Activated naive CD8-positive, alpha-beta T cell treated with anti-CD3 and anti-CD28 coated beads for 36 hours (primary cell): ENCODE results near the gene LPP. TPM values are rescaled to one million over a fixed set of nuclear protein-coding genes. Genes with fewer than 3 reads are reported as not detected.

Source experiments
- DNase-seq: peaks from one replicate; pipeline ENCODE4 v3.0.0; 2021
- H3K27ac Mint-ChIP-seq: one replicate; pipeline ENCODE4 v1.8.0; 2022; ENCODE audit warnings: mild to moderate bottlenecking, moderate library complexity, mixed read lengths
- H3K27me3 Mint-ChIP-seq: one replicate; pipeline ENCODE4 v1.8.0; 2022; ENCODE audit warnings: mild to moderate bottlenecking, mixed read lengths
- H3K36me3 Mint-ChIP-seq: one replicate; pipeline ENCODE4 v1.8.0; 2021; ENCODE audit warnings: mild to moderate bottlenecking, mixed read lengths
- H3K4me1 Mint-ChIP-seq: one replicate; pipeline ENCODE4 v1.8.0; 2021; ENCODE audit warnings: mixed read lengths
- H3K4me3 Mint-ChIP-seq: one replicate; pipeline ENCODE4 v1.8.0; 2022; ENCODE audit warnings: mild to moderate bottlenecking, moderate library complexity, mixed read lengths
- H3K9me3 Mint-ChIP-seq: one replicate; pipeline ENCODE4 v1.8.0; 2022; ENCODE audit warnings: mixed read lengths
- total RNA-seq, 2 experiments: library from RNA; stranded (reverse); gene quantifications; one replicate each; pipeline ENCODE4 v1.2.3, GENCODE V29; 2021

LPP gene
- total RNA-seq, 2 experiments from 2014 or later: 15.0 to 15.3 TPM

DNA sequence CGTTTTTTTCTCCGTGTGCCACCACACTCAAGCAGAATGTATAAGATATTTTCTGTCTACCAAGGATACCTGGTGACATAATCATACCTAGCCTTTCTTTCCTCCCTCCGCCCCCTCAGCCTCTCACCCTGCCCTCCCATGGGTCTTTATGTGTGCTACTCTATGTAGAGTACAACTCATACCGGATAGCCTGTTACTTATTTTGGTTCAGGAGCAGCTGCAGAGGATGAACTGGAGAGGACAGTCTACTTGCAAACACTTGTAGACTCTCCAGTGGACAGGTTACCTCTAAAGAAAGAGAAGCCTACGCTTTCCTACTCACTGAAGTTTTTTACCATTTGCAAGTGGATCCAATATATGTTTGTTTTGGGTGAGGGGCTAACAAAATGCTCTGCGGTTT is 671.9 kb downstream of the LPP start:
- no peaks in the 10 kb centered on the region for H3K27me3 Mint-ChIP-seq
- no peak for DNase-seq
- peaks cover 7% of the 10 kb centered on the region for H3K4me1 Mint-ChIP-seq
- no peak overlapping the region for H3K27ac Mint-ChIP-seq
- H3K4me3 Mint-ChIP-seq: no peak overlapping the region
- H3K9me3 Mint-ChIP-seq: no peaks in the 10 kb centered on the region
- no peaks in the 10 kb centered on the region for H3K36me3 Mint-ChIP-seq

GRCh38 chr3:188826574-188826973 is 672.6 kb downstream of the LPP start:
- H3K4me3 Mint-ChIP-seq: no peak overlapping the region
- no peak overlapping the region for H3K27ac Mint-ChIP-seq
- H3K9me3 Mint-ChIP-seq: no peaks in the 10 kb centered on the region
- DNase-seq: no peak
- peaks cover 7% of the 10 kb centered on the region for H3K4me1 Mint-ChIP-seq
- H3K36me3 Mint-ChIP-seq: no peaks in the 10 kb centered on the region
- no peaks in the 10 kb centered on the region for H3K27me3 Mint-ChIP-seq

- Mint-ChIP-seq H3K27ac (no peak overlapping the region), H3K4me3 (no peak overlapping the region), H3K9me3 (no peaks in the 10 kb centered on the region), H3K27me3 (no peaks in the 10 kb centered on the region), H3K36me3 (no peaks in the 10 kb centered on the region), H3K4me1 (peaks cover 5% of the 10 kb centered on the region)
- DNase-seq: no peak
Observed at GRCh38 chr3:188827103-188827502, 673.1 kb downstream of the LPP start.

DNA sequence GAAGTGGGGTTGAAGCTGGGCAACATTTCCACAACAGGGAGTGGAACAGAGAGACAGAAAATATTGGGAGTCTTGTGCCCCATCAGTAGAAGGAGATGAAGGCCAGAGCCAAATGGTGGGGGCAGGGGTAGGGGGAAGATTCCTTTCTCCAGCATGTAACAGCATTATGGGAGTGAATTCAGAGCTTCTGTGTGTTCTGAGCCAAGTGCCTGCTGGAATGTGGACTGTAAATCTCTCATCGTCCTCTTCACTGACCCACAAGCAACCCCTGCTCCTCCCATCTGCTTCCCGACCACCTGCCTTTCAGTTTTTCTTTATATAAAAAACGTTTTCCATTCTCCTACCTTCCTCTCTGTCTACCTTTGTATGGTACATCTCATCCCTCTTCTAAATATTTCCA is 673.6 kb downstream of the LPP start:
- no peaks in the 10 kb centered on the region for H3K9me3 Mint-ChIP-seq
- no peak overlapping the region for H3K4me3 Mint-ChIP-seq
- no peak overlapping the region for H3K27ac Mint-ChIP-seq
- H3K36me3 Mint-ChIP-seq: no peaks in the 10 kb centered on the region
- no peaks in the 10 kb centered on the region for H3K27me3 Mint-ChIP-seq
- no peak for DNase-seq
- H3K4me1 Mint-ChIP-seq: peaks cover 3% of the 10 kb centered on the region

- H3K27me3 Mint-ChIP-seq: no peaks in the 10 kb centered on the region
- peaks cover 7% of the 10 kb centered on the region for H3K4me1 Mint-ChIP-seq
- H3K27ac Mint-ChIP-seq: no peak overlapping the region
- no peaks in the 10 kb centered on the region for H3K9me3 Mint-ChIP-seq
- no peaks in the 10 kb centered on the region for H3K36me3 Mint-ChIP-seq
- DNase-seq: no peak
- no peak overlapping the region for H3K4me3 Mint-ChIP-seq
Observed at GRCh38 chr3:188829130-188829529, 675.2 kb downstream of the LPP start.

- Mint-ChIP-seq H3K9me3 (no peaks in the 10 kb centered on the region), H3K36me3 (no peaks in the 10 kb centered on the region), H3K4me3 (no peak overlapping the region), H3K27me3 (no peaks in the 10 kb centered on the region), H3K4me1 (peaks cover 11% of the 10 kb centered on the region), H3K27ac (no peak overlapping the region)
- no peak for DNase-seq
Observed at GRCh38 chr3:188829576-188829975, 675.6 kb downstream of the LPP start.

DNA sequence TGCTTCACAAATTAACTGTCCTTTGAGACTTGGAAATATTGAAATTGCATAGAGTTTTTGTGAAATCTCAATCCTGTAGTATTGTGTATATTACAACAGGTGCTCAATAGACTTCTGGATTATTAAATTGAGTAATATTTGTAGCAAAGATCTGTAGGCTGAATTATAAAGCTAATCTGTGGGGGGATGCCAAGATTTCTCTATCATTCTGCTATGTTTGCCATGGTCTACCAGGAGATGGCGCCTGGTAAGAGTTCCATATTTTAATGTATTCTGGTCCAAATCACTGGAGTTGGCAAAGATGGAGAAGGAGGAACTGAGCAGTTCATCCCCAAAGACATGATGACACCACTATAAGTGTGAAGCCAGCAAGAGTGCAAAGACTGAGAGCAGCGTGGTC is 676.9 kb downstream of the LPP start:
- H3K9me3 Mint-ChIP-seq: no peaks in the 10 kb centered on the region
- no peaks in the 10 kb centered on the region for H3K36me3 Mint-ChIP-seq
- no peak overlapping the region for H3K4me3 Mint-ChIP-seq
- H3K4me1 Mint-ChIP-seq: peaks cover 12% of the 10 kb centered on the region
- DNase-seq: no peak
- H3K27me3 Mint-ChIP-seq: no peaks in the 10 kb centered on the region
- H3K27ac Mint-ChIP-seq: no peak overlapping the region

- no peak overlapping the region for H3K4me3 Mint-ChIP-seq
- no peaks in the 10 kb centered on the region for H3K27me3 Mint-ChIP-seq
- peaks cover 12% of the 10 kb centered on the region for H3K4me1 Mint-ChIP-seq
- no peaks in the 10 kb centered on the region for H3K9me3 Mint-ChIP-seq
- H3K27ac Mint-ChIP-seq: no peak overlapping the region
- no peak for DNase-seq
- H3K36me3 Mint-ChIP-seq: no peaks in the 10 kb centered on the region
Observed at GRCh38 chr3:188832146-188832545, 678.2 kb downstream of the LPP start.

DNA sequence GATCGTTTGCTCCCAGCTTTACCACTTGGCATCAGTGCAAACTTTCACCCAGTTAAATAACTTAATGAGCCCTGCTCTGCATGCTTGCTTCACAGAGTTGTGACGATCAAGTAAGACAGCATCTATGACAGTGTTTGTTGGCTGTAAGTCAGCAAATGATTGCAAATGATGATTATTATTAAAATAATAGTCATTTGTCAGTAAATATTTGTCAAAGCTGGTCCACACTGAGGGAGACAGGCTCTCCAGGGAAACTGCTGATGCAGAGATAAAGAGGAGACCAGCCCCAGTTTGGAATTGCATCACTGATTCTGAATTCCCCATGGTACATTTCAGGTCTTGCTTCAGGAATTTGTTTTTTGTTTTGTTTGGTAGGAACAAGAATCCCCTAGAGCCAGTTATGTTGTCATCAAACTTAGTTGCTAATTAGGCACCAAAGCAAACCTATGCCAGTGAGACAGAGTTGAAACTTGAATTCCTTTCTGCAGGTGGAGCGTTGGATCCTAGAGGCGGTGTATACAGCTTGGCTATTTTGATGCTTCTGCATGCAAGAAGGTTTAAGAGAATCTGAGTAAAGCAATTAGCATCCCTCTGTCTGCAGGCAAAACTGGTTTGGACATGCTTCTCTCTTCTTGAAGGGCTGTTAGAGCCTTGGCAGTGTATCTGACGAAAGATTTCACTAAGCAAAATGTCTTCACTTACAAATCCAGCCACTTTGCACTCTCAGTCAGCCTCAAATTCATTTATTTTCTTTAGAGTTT is 679.2 kb downstream of the LPP start:
- Mint-ChIP-seq H3K4me3 (no peak overlapping the region), H3K27ac (no peak overlapping the region), H3K9me3 (no peaks in the 10 kb centered on the region), H3K27me3 (no peaks in the 10 kb centered on the region), H3K4me1 (peaks cover 12% of the 10 kb centered on the region), H3K36me3 (no peaks in the 10 kb centered on the region)
- DNase-seq: no peak

GRCh38 chr3:188834349-188834748 is 680.4 kb downstream of the LPP start:
- H3K9me3 Mint-ChIP-seq: no peaks in the 10 kb centered on the region
- no peak overlapping the region for H3K4me3 Mint-ChIP-seq
- H3K36me3 Mint-ChIP-seq: peaks cover 5% of the 10 kb centered on the region
- H3K27ac Mint-ChIP-seq: no peak overlapping the region
- no peaks in the 10 kb centered on the region for H3K27me3 Mint-ChIP-seq
- peaks cover 12% of the 10 kb centered on the region for H3K4me1 Mint-ChIP-seq
- peak; percentile 27 for DNase-seq

- peaks cover 7% of the 10 kb centered on the region for H3K4me1 Mint-ChIP-seq
- no peaks in the 10 kb centered on the region for H3K27me3 Mint-ChIP-seq
- no peak overlapping the region for H3K27ac Mint-ChIP-seq
- H3K4me3 Mint-ChIP-seq: no peak overlapping the region
- peaks cover 10% of the 10 kb centered on the region for H3K36me3 Mint-ChIP-seq
- no peak for DNase-seq
- peaks cover 2% of the 10 kb centered on the region for H3K9me3 Mint-ChIP-seq
Observed at GRCh38 chr3:188839187-188839695, 685.3 kb downstream of the LPP start.

GRCh38 chr3:188840290-188840689 is 686.3 kb downstream of the LPP start:
- H3K9me3 Mint-ChIP-seq: peaks cover 2% of the 10 kb centered on the region
- H3K36me3 Mint-ChIP-seq: peaks cover 10% of the 10 kb centered on the region
- H3K4me1 Mint-ChIP-seq: no peaks in the 10 kb centered on the region

DNA sequence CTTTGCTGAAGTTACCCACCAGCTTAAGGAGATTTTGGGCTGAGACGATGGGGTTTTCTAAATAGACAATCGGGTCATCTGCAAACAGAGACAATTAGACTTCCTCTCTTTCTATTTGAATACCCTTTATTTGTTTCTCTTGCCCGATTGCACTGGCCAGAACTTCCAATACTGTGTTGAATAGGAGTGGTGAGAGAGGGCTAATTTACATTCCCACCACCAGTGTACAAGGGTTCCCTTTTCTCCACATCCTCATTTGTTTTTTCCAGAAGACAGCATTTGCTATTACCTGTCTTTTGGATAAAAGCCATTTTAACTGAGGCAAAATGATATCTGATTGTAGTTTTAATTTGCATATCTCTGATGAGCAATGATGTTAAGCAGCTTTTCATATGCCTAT is 687.9 kb downstream of the LPP start:
- no peak overlapping the region for H3K4me3 Mint-ChIP-seq
- H3K9me3 Mint-ChIP-seq: peaks cover 2% of the 10 kb centered on the region
- H3K36me3 Mint-ChIP-seq: peaks cover 10% of the 10 kb centered on the region
- no peak for DNase-seq
- H3K27me3 Mint-ChIP-seq: no peaks in the 10 kb centered on the region
- H3K27ac Mint-ChIP-seq: no peak overlapping the region
- no peaks in the 10 kb centered on the region for H3K4me1 Mint-ChIP-seq

More at GRCh38 chr3:188840290-188840689, 686.3 kb downstream of the LPP start:
- DNase-seq: no peak
- Mint-ChIP-seq H3K4me3 (no peak overlapping the region), H3K27me3 (no peaks in the 10 kb centered on the region), H3K27ac (no peak overlapping the region)

DNA sequence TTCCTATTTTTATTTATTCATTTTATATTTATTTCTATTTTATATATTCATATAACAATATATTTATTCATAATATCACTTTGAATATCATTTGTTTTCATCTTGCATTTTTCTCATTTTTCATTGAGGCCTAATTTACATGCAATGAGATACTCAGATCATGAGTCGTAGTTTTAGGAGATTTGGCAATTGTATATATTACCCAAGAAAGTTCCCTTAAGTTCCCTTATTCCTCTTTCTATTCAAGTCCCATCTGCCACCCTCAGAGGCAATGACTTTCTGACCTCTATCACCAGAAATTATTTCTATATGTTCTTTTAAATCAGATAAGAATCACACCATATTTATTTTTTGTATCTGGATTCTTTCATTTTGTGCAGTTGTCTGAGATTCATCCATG is 688.7 kb downstream of the LPP start:
- Mint-ChIP-seq H3K36me3 (peaks cover 10% of the 10 kb centered on the region), H3K9me3 (peaks cover 2% of the 10 kb centered on the region), H3K27ac (no peak overlapping the region), H3K27me3 (no peaks in the 10 kb centered on the region), H3K4me1 (no peaks in the 10 kb centered on the region), H3K4me3 (no peak overlapping the region)
- DNase-seq: no peak

- DNase-seq: no peak
- Mint-ChIP-seq H3K27me3 (no peaks in the 10 kb centered on the region), H3K36me3 (peaks cover 5% of the 10 kb centered on the region), H3K4me3 (no peak overlapping the region), H3K27ac (no peak overlapping the region), H3K9me3 (peaks cover 2% of the 10 kb centered on the region), H3K4me1 (no peaks in the 10 kb centered on the region)
Observed at GRCh38 chr3:188844096-188844495, 690.1 kb downstream of the LPP start.

- no peaks in the 10 kb centered on the region for H3K27me3 Mint-ChIP-seq
- no peaks in the 10 kb centered on the region for H3K4me1 Mint-ChIP-seq
- H3K27ac Mint-ChIP-seq: no peak overlapping the region
- peaks cover 2% of the 10 kb centered on the region for H3K9me3 Mint-ChIP-seq
- H3K36me3 Mint-ChIP-seq: peaks cover 2% of the 10 kb centered on the region
- DNase-seq: no peak
- no peak overlapping the region for H3K4me3 Mint-ChIP-seq
Observed at GRCh38 chr3:188845514-188845913, 691.6 kb downstream of the LPP start.
